Skeletal muscle cell (primary cell): ENCODE results near the gene VWA3B.

Source experiments
- DNase-seq: peaks from one replicate; pipeline ENCODE4 v3.0.0-alpha.2; 2010; ENCODE audit warnings: low read depth
- H3K4me3 ChIP-seq: 2 replicates; pipeline ENCODE4 v1.5.1; 2011; ENCODE audit warnings: low read depth, mild to moderate bottlenecking, control low read depth, low read length, moderate library complexity

The VWA3B gene

GRCh38 chr2:98348066-98348561 is 261.1 kb downstream of the VWA3B start:
- H3K4me3 ChIP-seq = no peak overlapping the region
- no peak for DNase-seq

- no peak for DNase-seq
- H3K4me3 ChIP-seq = no peak overlapping the region
Measured at GRCh38 chr2:98350411-98350810, 263.4 kb downstream of the VWA3B start.

- no peak overlapping the region for H3K4me3 ChIP-seq
- no peak for DNase-seq
Measured at GRCh38 chr2:98355881-98356280, 268.9 kb downstream of the VWA3B start.

GRCh38 chr2:98356729-98357128 is 269.8 kb downstream of the VWA3B start:
- H3K4me3 ChIP-seq = no peak overlapping the region
- no peak for DNase-seq

GRCh38 chr2:98357849-98358248 is 270.9 kb downstream of the VWA3B start:
- DNase-seq = no peak
- H3K4me3 ChIP-seq = no peak overlapping the region

- DNase-seq = no peak
- H3K4me3 ChIP-seq = no peak overlapping the region
Measured at GRCh38 chr2:98359986-98360385, 273.0 kb downstream of the VWA3B start.
